Smooth muscle cell (in vitro differentiated cells): ENCODE results near the gene NR2F1. TPM values are rescaled to one million over a fixed set of nuclear protein-coding genes. Genes with fewer than 3 reads are reported as not detected.

Experiments used
- DNase-seq: peaks from one replicate; lab custom pipeline; 2025; ENCODE audit not compliant: unreplicated experiment; lab: John Stamatoyannopoulos, UW
- H2AFZ ChIP-seq: fragments of 200-600 bp; sonication (generic); 2 replicates; pipeline ENCODE4 v1.6.0; 2016; ENCODE audit warnings: antibody characterized with exemption, low read depth, mild to moderate bottlenecking
- H3F3A ChIP-seq: fragments of 200-600 bp; sonication (generic); 2 replicates; pipeline ENCODE4 v1.6.0; 2017; ENCODE audit warnings: antibody characterized with exemption, low read depth
- H3K27ac ChIP-seq: fragments of 200-600 bp; sonication (generic); 2 replicates; pipeline ENCODE4 v1.5.1; 2016; ENCODE audit warnings: low read depth, mild to moderate bottlenecking
- H3K27me3 ChIP-seq: fragments of 200-600 bp; sonication (generic); 2 replicates; pipeline ENCODE4 v1.6.1; 2016; ENCODE audit warnings: low read depth, mild to moderate bottlenecking
- H3K36me3 ChIP-seq: fragments of 200-600 bp; sonication (generic); 2 replicates; pipeline ENCODE4 v1.5.1; 2016; ENCODE audit warnings: low read depth
- H3K4me1 ChIP-seq: fragments of 200-600 bp; sonication (generic); 2 replicates; pipeline ENCODE4 v1.5.1; 2016; ENCODE audit warnings: low read depth
- H3K4me2 ChIP-seq: fragments of 200-600 bp; sonication (generic); 2 replicates; pipeline ENCODE4 v1.6.0; 2016; ENCODE audit warnings: mild to moderate bottlenecking
- H3K4me3 ChIP-seq: fragments of 200-600 bp; sonication (generic); 2 replicates; pipeline ENCODE4 v1.5.1; 2016; ENCODE audit warnings: mild to moderate bottlenecking
- H3K79me2 ChIP-seq: fragments of 200-600 bp; sonication (generic); 2 replicates; pipeline ENCODE4 v1.6.0; 2016; ENCODE audit warnings: low read depth, mild to moderate bottlenecking
- H3K9ac ChIP-seq: fragments of 200-600 bp; sonication (generic); 2 replicates; pipeline ENCODE4 v1.6.0; 2016; ENCODE audit warnings: low read depth
- H3K9me3 ChIP-seq: fragments of 200-600 bp; sonication (generic); replicated peaks from 2 replicates; pipeline ENCODE4 v1.5.1; 2016; ENCODE audit warnings: low read depth
- H4K20me1 ChIP-seq: fragments of 200-600 bp; sonication (generic); 2 replicates; pipeline ENCODE4 v1.6.0; 2016; ENCODE audit warnings: low read depth
- CTCF ChIP-seq: fragments of 200-600 bp; sonication (generic); IDR thresholded peaks from 2 replicates; pipeline ENCODE4 v1.5.1; 2017; ENCODE audit warnings: borderline replicate concordance, mild to moderate bottlenecking, antibody characterized with exemption; ENCODE audit not compliant: insufficient read depth, poor library complexity, severe bottlenecking
- WGBS: methylation state at CpG from one replicate; pipeline ENCODE4 v1.1.7; 2016; ENCODE audit warnings: low lambda C conversion rate; 5-methylcytosine and 5-hydroxymethylcytosine counted together
- polyA plus RNA-seq: library from polyadenylated mRNA; unstranded; fragments of >200 nt; fragmentation: Nextera tagmentation; extraction: Ambion mirVana; gene quantifications from 2 replicates; pipeline ENCODE4 v1.2.1, GENCODE V29; 2016
- total RNA-seq: library from RNA; depleted of rRNA; stranded (reverse); fragments of >200 nt; gene quantifications from 2 replicates; pipeline ENCODE4 v1.2.3, GENCODE V29; 2014

NR2F1 gene
- total and polyA plus RNA-seq, 2 experiments from 2014 or later: 6.0 to 8.2 TPM

DNA sequence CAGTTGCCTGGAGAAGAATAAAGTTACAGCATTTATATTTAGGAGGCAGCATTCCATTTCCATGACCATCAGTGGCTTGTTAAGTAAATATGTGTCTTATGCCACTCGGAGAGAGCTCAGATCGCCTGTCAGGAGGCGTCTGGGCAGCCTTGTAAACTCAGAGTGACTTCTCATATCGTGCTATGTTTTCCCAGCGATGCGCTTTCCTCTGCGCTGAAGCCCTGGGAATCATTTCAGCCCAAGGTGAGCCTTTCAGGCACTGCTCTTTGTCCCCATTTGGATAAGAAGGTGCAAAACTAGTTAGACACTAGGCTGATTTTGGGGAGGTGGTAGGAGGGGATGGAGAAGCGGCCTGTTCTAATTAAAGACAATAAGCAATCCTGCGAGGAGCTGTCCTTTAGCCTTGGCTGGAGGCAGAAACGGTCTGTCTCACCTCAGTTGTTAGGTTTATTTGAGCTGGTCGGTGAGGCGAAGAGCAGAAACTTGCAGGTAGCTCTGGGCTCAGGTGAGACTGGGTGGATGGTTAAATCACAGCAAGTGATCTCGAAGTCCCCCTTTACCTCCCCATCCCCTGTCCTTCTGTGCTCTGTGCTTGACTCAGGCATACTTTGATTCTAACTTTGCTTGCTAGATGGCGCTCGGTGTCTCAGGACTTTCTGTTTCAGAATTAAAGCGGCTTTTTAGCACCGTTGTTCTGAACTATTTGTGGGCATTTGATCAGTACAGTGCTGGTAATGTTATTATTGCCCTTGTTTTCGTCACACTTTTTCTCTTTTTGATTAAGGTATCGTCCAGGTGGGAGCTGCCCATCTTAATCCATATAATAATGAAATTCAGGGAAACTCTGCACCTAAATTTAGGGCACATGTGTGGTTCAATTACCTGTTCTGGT is 24.6 kb downstream of the NR2F1 start:
- H3K27ac ChIP-seq: no peak overlapping the region
- H2AFZ ChIP-seq: no peak overlapping the region
- no peaks in the 10 kb centered on the region for H3K79me2 ChIP-seq
- peak overlapping the region; percentile 79 for H3K4me2 ChIP-seq
- H4K20me1 ChIP-seq: peaks cover 4% of the 10 kb centered on the region
- WGBS: 2% methylated on average over 19 of the region's 19 CpGs
- no peak overlapping the region for H3K9ac ChIP-seq
- H3K4me1 ChIP-seq: peaks cover 21% of the 10 kb centered on the region
- peak; percentile 23 for TF ChIP-seq CTCF
- no peaks in the 10 kb centered on the region for H3K9me3 ChIP-seq
- no peak for DNase-seq
- peaks cover 7% of the 10 kb centered on the region for H3F3A ChIP-seq
- peaks cover 99% of the 10 kb centered on the region for H3K27me3 ChIP-seq
- H3K36me3 ChIP-seq: no peaks in the 10 kb centered on the region
- H3K4me3 ChIP-seq: no peak overlapping the region

GRCh38 chr5:93608855-93609254 is 25.8 kb downstream of the NR2F1 start:
- Histone ChIP-seq H3K27ac (no peak overlapping the region), H3F3A (peaks cover 11% of the 10 kb centered on the region), H3K4me2 (no peak overlapping the region), H3K9ac (no peak overlapping the region), H3K79me2 (no peaks in the 10 kb centered on the region), H3K4me3 (no peak overlapping the region), H2AFZ (no peak overlapping the region), H3K36me3 (no peaks in the 10 kb centered on the region), H3K4me1 (peaks cover 20% of the 10 kb centered on the region), H3K27me3 (peaks cover 99% of the 10 kb centered on the region), H3K9me3 (no peaks in the 10 kb centered on the region), H4K20me1 (peaks cover 4% of the 10 kb centered on the region)
- DNase-seq: no peak
- TF ChIP-seq CTCF: no peak
- 13% methylated on average over 4 of the region's 4 CpGs for WGBS

GRCh38 chr5:93609762-93610161 is 26.7 kb downstream of the NR2F1 start:
- Histone ChIP-seq H3K4me1 (peaks cover 12% of the 10 kb centered on the region), H3K4me3 (no peak overlapping the region), H3K9me3 (no peaks in the 10 kb centered on the region), H3K9ac (no peak overlapping the region), H3F3A (peaks cover 11% of the 10 kb centered on the region), H3K27me3 (peaks cover 99% of the 10 kb centered on the region), H2AFZ (no peak overlapping the region), H4K20me1 (peaks cover 4% of the 10 kb centered on the region), H3K79me2 (no peaks in the 10 kb centered on the region), H3K27ac (no peak overlapping the region), H3K4me2 (no peak overlapping the region), H3K36me3 (no peaks in the 10 kb centered on the region)
- TF ChIP-seq CTCF: no peak
- 8% methylated on average over 7 of the region's 7 CpGs for WGBS
- DNase-seq: no peak
